HEK293 (cell line): Measurements from ENCODE around the gene RMND5B.

Source experiments
- SCRT1 ChIP-seq: fragments of 450-650 bp; formaldehyde crosslinking; IDR thresholded peaks from 2 replicates; pipeline ENCODE4 v1.5.1; 2016; ENCODE audit warnings: missing biosample characterization, missing genetic modification characterization, borderline replicate concordance
- ZNF391 ChIP-seq: fragments of 450-650 bp; formaldehyde crosslinking; IDR thresholded peaks from 2 replicates; pipeline ENCODE4 v1.5.1; 2016; ENCODE audit warnings: low read depth, missing biosample characterization, missing genetic modification characterization, borderline replicate concordance

- TF ChIP-seq SCRT1 (tag by site-specific recombination) (no peak), ZNF391 (no peak)
Measured at GRCh38 chr5:178123966-178124925, 6.6 kb upstream of the RMND5B start.
